HEK293 (cell line): ENCODE results near the gene CAP2.

ENCODE experiments used
- CTCF ChIA-PET: fragments of 350-600 bp; formaldehyde crosslinking; extraction: SDS; loops from one replicate; lab custom pipeline; 2021; ENCODE audit warnings: antibody characterized with exemption; lab: Yijun Ruan, JAX
- POLR2A ChIA-PET: fragments of 300-600 bp; formaldehyde crosslinking; extraction: SDS; loops from one replicate; lab custom pipeline; 2020; ENCODE audit warnings: antibody characterized with exemption, inconsistent platforms; lab: Yijun Ruan, JAX
- H3K27ac ChIP-seq: fragments of 200-500 bp; sonication (Bioruptor generic); 2 replicates; pipeline ENCODE4 v1.5.1; 2014; ENCODE audit warnings: low read depth, low read length, control low read depth, inconsistent platforms; ENCODE audit errors: extremely low read depth
- H3K36me3 ChIP-seq, 2 experiments: fragments of 200-500 bp in 1 of 2; sonication (Bioruptor generic) in 1 of 2; 1 replicate in 1 of 2; 2 replicates in 1 of 2; pipeline ENCODE4 v1.5.1; 2014 to 2017; ENCODE audit warnings: inconsistent platforms in 2 of 2, low read length in 2 of 2; ENCODE audit not compliant: control insufficient read depth in 2 of 2, insufficient read depth in 1 of 2
- H3K4me1 ChIP-seq: fragments of 200-500 bp; sonication (Bioruptor generic); 2 replicates; pipeline ENCODE4 v1.5.1; 2014; ENCODE audit warnings: mild to moderate bottlenecking, low read length, inconsistent platforms; ENCODE audit not compliant: control insufficient read depth, insufficient read depth
- H3K4me3 ChIP-seq: 2 replicates; pipeline ENCODE4 v1.5.1; 2011; ENCODE audit warnings: low read depth, mild to moderate bottlenecking, control low read depth, low read length, moderate library complexity
- H3K9me3 ChIP-seq: fragments of 200-500 bp; sonication (Bioruptor generic); 2 replicates; pipeline ENCODE4 v1.5.1; 2014; ENCODE audit warnings: low read depth, low read length, inconsistent platforms; ENCODE audit not compliant: control insufficient read depth, insufficient read depth
- GFI1B ChIP-seq: fragments of 450-650 bp; formaldehyde crosslinking; IDR thresholded peaks from 2 replicates; pipeline ENCODE4 v1.5.1; 2016; ENCODE audit warnings: missing biosample characterization, missing genetic modification characterization
- HOXA7 ChIP-seq: sonication (generic); formaldehyde crosslinking; IDR thresholded peaks from 2 replicates; pipeline ENCODE4 v1.8.1; 2022; ENCODE audit warnings: missing genetic modification reagents, borderline replicate concordance
- HOXD13 ChIP-seq: sonication (generic); formaldehyde crosslinking; IDR thresholded peaks from 2 replicates; pipeline ENCODE4 v1.8.0; 2022; ENCODE audit warnings: missing genetic modification reagents, borderline replicate concordance
- KLF1 ChIP-seq: fragments of 450-650 bp; formaldehyde crosslinking; IDR thresholded peaks from 2 replicates; pipeline ENCODE4 v1.5.1; 2016; ENCODE audit warnings: missing biosample characterization, missing genetic modification characterization
- KLF10 ChIP-seq: fragments of 450-650 bp; IDR thresholded peaks from 2 replicates; pipeline ENCODE4 v1.5.1; 2018; ENCODE audit warnings: missing biosample characterization, mild to moderate bottlenecking, missing genetic modification characterization
- KLF17 ChIP-seq: fragments of 450-650 bp; formaldehyde crosslinking; IDR thresholded peaks from 2 replicates; pipeline ENCODE4 v1.5.1; 2016; ENCODE audit warnings: missing biosample characterization, missing genetic modification characterization
- RBAK ChIP-seq: fragments of 450-650 bp; formaldehyde crosslinking; IDR thresholded peaks from 2 replicates; pipeline ENCODE4 v1.5.1; 2016; ENCODE audit warnings: missing biosample characterization, missing genetic modification characterization
- ZNF132 ChIP-seq: fragments of 450-650 bp; formaldehyde crosslinking; IDR thresholded peaks from 2 replicates; pipeline ENCODE4 v1.5.1; 2017; ENCODE audit warnings: missing biosample characterization, missing genetic modification characterization, borderline replicate concordance
- ZNF223 ChIP-seq: fragments of 450-650 bp; formaldehyde crosslinking; IDR thresholded peaks from 2 replicates; pipeline ENCODE4 v1.5.1; 2016; ENCODE audit warnings: missing biosample characterization, missing genetic modification characterization
- ZNF23 ChIP-seq: fragments of 450-650 bp; formaldehyde crosslinking; IDR thresholded peaks from 2 replicates; pipeline ENCODE4 v1.5.1; 2016; ENCODE audit warnings: missing biosample characterization, missing genetic modification characterization, borderline replicate concordance
- ZNF24 ChIP-seq: fragments of 450-650 bp; formaldehyde crosslinking; IDR thresholded peaks from 2 replicates; pipeline ENCODE4 v1.5.1; 2016; ENCODE audit warnings: missing biosample characterization, missing genetic modification characterization
- ZNF292 ChIP-seq: fragments of 450-650 bp; formaldehyde crosslinking; IDR thresholded peaks from 2 replicates; pipeline ENCODE4 v1.5.1; 2016; ENCODE audit warnings: low read depth, missing biosample characterization, missing genetic modification characterization, borderline replicate concordance
- ZNF302 ChIP-seq: fragments of 450-650 bp; formaldehyde crosslinking; IDR thresholded peaks from 2 replicates; pipeline ENCODE4 v1.5.1; 2016; ENCODE audit warnings: missing biosample characterization, missing genetic modification characterization, low read depth
- ZNF311 ChIP-seq: fragments of 450-650 bp; formaldehyde crosslinking; IDR thresholded peaks from 2 replicates; pipeline ENCODE4 v1.5.1; 2017; ENCODE audit warnings: missing biosample characterization, missing genetic modification characterization, borderline replicate concordance
- ZNF398 ChIP-seq: fragments of 450-650 bp; formaldehyde crosslinking; IDR thresholded peaks from 2 replicates; pipeline ENCODE4 v1.5.1; 2017; ENCODE audit warnings: missing biosample characterization, missing genetic modification characterization
- ZNF404 ChIP-seq: fragments of 450-650 bp; formaldehyde crosslinking; IDR thresholded peaks from 2 replicates; pipeline ENCODE4 v1.5.1; 2017; ENCODE audit warnings: missing biosample characterization, missing genetic modification characterization
- ZNF423 ChIP-seq: fragments of 450-650 bp; formaldehyde crosslinking; IDR thresholded peaks from 2 replicates; pipeline ENCODE4 v1.5.1; 2016; ENCODE audit warnings: missing biosample characterization, missing genetic modification characterization
- ZNF529 ChIP-seq: fragments of 450-650 bp; formaldehyde crosslinking; IDR thresholded peaks from 2 replicates; pipeline ENCODE4 v1.5.1; 2017; ENCODE audit warnings: missing genetic modification characterization, missing biosample characterization; ENCODE audit not compliant: insufficient replicate concordance
- ZNF548 ChIP-seq: fragments of 450-650 bp; formaldehyde crosslinking; IDR thresholded peaks from 2 replicates; pipeline ENCODE4 v1.5.1; 2016; ENCODE audit warnings: missing biosample characterization, missing genetic modification characterization
- ZNF580 ChIP-seq: fragments of 450-650 bp; formaldehyde crosslinking; IDR thresholded peaks from 2 replicates; pipeline ENCODE4 v1.5.1; 2016; ENCODE audit warnings: missing biosample characterization, missing genetic modification characterization
- ZNF621 ChIP-seq: fragments of 450-650 bp; formaldehyde crosslinking; IDR thresholded peaks from 2 replicates; pipeline ENCODE4 v1.5.1; 2017; ENCODE audit warnings: missing biosample characterization, missing genetic modification characterization
- ZNF658 ChIP-seq: fragments of 450-650 bp; formaldehyde crosslinking; IDR thresholded peaks from 2 replicates; pipeline ENCODE4; 2016; ENCODE audit warnings: missing biosample characterization, missing genetic modification characterization
- ZNF707 ChIP-seq: fragments of 450-650 bp; formaldehyde crosslinking; IDR thresholded peaks from 2 replicates; pipeline ENCODE4 v1.5.1; 2016; ENCODE audit warnings: missing biosample characterization, missing genetic modification characterization
- ZNF785 ChIP-seq: fragments of 450-650 bp; formaldehyde crosslinking; IDR thresholded peaks from 2 replicates; pipeline ENCODE4 v1.5.1; 2016; ENCODE audit warnings: missing biosample characterization, missing genetic modification characterization
- TF ChIP-seq, protein P1 (sequence below): fragments of 450-650 bp; formaldehyde crosslinking; IDR thresholded peaks from 2 replicates; pipeline ENCODE4 v1.5.1; 2016; ENCODE audit warnings: missing biosample characterization, missing genetic modification characterization
- TF ChIP-seq, protein P2 (sequence below): fragments of 450-650 bp; formaldehyde crosslinking; IDR thresholded peaks from 2 replicates; pipeline ENCODE4 v1.5.1; 2017; ENCODE audit warnings: missing biosample characterization, missing genetic modification characterization

Gene CAP2

GRCh38 chr6:17511580-17511979 lies 118.2 kb downstream of the CAP2 start:
- Histone ChIP-seq H3K36me3 (no peaks in the 10 kb centered on the region; a peak in 1 of 3 replicates), H3K9me3 (no peaks in the 10 kb centered on the region), H3K4me1 (no peaks in the 10 kb centered on the region), H3K27ac (no peak overlapping the region), H3K4me3 (no peak overlapping the region)
- POLR2A ChIA-PET, result interaction anchor here (0.6 kb wide), 1 partner anchor 9 kb away, joined by 3 read pairs; no protein-coding TSS in a partner anchor
- CTCF ChIA-PET, result interaction anchor here (0.5 to 1.3 kb wide), 4 partner anchors 7 to 1102 kb away, joined by 3 to 4 read pairs (median 3); no protein-coding TSS in a partner anchor
- TF ChIP-seq ZNF398 (no peak), RBAK (tag by site-specific recombination) (no peak), HOXD13 (no peak), ZNF548 (tag by site-specific recombination) (no peak), ZNF292 (no peak), ZNF24 (tag by site-specific recombination) (no peak)

DNA sequence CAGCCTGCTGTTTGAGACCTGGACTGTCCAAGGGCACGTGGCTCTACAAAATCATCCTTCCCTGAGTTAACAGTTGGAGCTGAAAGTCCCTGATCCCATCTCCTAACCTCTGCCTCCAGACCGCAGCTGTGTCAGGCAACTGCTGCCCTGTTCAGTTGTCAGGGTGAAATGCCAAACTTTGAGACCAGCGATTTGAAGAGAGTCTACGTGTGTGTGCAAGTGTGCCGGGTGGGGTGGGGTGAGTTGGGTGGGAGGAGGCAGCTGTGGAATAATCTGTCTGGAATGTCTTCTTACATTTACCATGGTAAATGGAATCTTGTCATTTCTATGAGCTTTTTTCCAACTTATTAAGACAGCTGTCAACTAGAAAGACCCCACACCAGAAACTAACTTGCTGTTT lies 125.7 kb downstream of the CAP2 start:
- CTCF ChIA-PET, result interaction anchor here (0.8 kb wide), 1 partner anchor 14 kb away, joined by 3 read pairs; no protein-coding TSS in a partner anchor

GRCh38 chr6:17525637-17526036 lies 132.2 kb downstream of the CAP2 start:
- no peaks in the 10 kb centered on the region for H3K4me1 ChIP-seq
- TF ChIP-seq KLF10 (tag by site-specific recombination) (no peak), ZNF223 (tag by site-specific recombination) (no peak), ZNF621 (tag by site-specific recombination) (no peak), ZNF311 (tag by site-specific recombination) (no peak), KLF1 (tag by site-specific recombination) (no peak), ZNF580 (tag by site-specific recombination) (no peak), ZNF132 (tag by site-specific recombination) (no peak), ZNF707 (tag by site-specific recombination) (no peak), ZNF423 (tag by site-specific recombination) (no peak), HOXD13 (no peak)
- TF ChIP-seq, protein P1, sequence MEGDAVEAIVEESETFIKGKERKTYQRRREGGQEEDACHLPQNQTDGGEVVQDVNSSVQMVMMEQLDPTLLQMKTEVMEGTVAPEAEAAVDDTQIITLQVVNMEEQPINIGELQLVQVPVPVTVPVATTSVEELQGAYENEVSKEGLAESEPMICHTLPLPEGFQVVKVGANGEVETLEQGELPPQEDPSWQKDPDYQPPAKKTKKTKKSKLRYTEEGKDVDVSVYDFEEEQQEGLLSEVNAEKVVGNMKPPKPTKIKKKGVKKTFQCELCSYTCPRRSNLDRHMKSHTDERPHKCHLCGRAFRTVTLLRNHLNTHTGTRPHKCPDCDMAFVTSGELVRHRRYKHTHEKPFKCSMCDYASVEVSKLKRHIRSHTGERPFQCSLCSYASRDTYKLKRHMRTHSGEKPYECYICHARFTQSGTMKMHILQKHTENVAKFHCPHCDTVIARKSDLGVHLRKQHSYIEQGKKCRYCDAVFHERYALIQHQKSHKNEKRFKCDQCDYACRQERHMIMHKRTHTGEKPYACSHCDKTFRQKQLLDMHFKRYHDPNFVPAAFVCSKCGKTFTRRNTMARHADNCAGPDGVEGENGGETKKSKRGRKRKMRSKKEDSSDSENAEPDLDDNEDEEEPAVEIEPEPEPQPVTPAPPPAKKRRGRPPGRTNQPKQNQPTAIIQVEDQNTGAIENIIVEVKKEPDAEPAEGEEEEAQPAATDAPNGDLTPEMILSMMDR (tag by site-specific recombination), result no peak
- TF ChIP-seq, protein P2, sequence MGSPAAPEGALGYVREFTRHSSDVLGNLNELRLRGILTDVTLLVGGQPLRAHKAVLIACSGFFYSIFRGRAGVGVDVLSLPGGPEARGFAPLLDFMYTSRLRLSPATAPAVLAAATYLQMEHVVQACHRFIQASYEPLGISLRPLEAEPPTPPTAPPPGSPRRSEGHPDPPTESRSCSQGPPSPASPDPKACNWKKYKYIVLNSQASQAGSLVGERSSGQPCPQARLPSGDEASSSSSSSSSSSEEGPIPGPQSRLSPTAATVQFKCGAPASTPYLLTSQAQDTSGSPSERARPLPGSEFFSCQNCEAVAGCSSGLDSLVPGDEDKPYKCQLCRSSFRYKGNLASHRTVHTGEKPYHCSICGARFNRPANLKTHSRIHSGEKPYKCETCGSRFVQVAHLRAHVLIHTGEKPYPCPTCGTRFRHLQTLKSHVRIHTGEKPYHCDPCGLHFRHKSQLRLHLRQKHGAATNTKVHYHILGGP (tag by site-specific recombination), result no peak
- H3K4me3 ChIP-seq, result no peak overlapping the region
- ChIA-PET POLR2A (no interaction called here), CTCF (interaction anchor here (0.8 kb wide), 1 partner anchor 17 kb away, joined by 3 read pairs; no protein-coding TSS in a partner anchor)
- H3K9me3 ChIP-seq, result no peaks in the 10 kb centered on the region
- peaks cover 0 to 4% of the 10 kb centered on the region in 2 experiments; a peak in 1 of 3 replicates for H3K36me3 ChIP-seq
- H3K27ac ChIP-seq, result no peak overlapping the region

More for the DNA sequence above, 125.7 kb downstream of the CAP2 start:
- Histone ChIP-seq H3K27ac (no peak overlapping the region), H3K4me3 (no peak overlapping the region), H3K36me3 (peaks cover 0 to 4% of the 10 kb centered on the region in 2 experiments; a peak in 1 of 3 replicates), H3K4me1 (no peaks in the 10 kb centered on the region), H3K9me3 (no peaks in the 10 kb centered on the region)
- POLR2A ChIA-PET, result no interaction called here
- TF ChIP-seq ZNF529 (tag by site-specific recombination) (no peak), ZNF302 (tag by site-specific recombination) (no peak), ZNF658 (tag by site-specific recombination) (no peak), HOXA7 (CRISPR knock-in tag) (no peak), ZNF785 (tag by site-specific recombination) (no peak), ZNF23 (tag by site-specific recombination) (no peak), GFI1B (tag by site-specific recombination) (no peak), KLF17 (tag by site-specific recombination) (no peak), ZNF404 (tag by site-specific recombination) (no peak)
- TF ChIP-seq, protein P2 (tag by site-specific recombination), result no peak
